ENCODE data around the gene SULT1A4. TPM values are rescaled to one million over a fixed set of nuclear protein-coding genes. Genes with fewer than 3 reads are reported as not detected.
"Not testable (repeated sequence)": the region's sequence is repeated elsewhere in the genome, so short reads cannot be mapped to it uniquely, and the experiment has no call there.

SULT1A4 gene
- 2.5 and 5.4 TPM in 2 replicates for total RNA-seq (2014; rRNA removed; shearing (Covaris generic))

GRCh38 chr16:29459706-29460646 lies at the start of gene SULT1A4:
TSS of gene SULT1A4 (plus strand) at chr16:29459913. CDS start at chr16:29461386, 1,473 bp downstream.
- not testable (repeated sequence) for DNase-seq (ENCODE audit: low spot score)

- not testable (repeated sequence) for DNase-seq (ENCODE audit: low spot score)
Measured at GRCh38 chr16:29423587-29423986, 36.1 kb upstream of the SULT1A4 start.

GRCh38 chr16:29425390-29425789 lies 34.3 kb upstream of the SULT1A4 start:
- DNase-seq (ENCODE audit: low spot score), result not testable (repeated sequence)

GRCh38 chr16:29453754-29454153 lies 6.0 kb upstream of the SULT1A4 start:
- DNase-seq (ENCODE audit: low spot score), result not testable (repeated sequence)

- DNase-seq (ENCODE audit: low spot score), result not testable (repeated sequence)
Measured at GRCh38 chr16:29454269-29454668, 5.4 kb upstream of the SULT1A4 start, which contains the start of the genes BOLA2 and SLX1B. TSS of gene BOLA2 (minus strand) at chr16:29454351. CDS start at chr16:29454253, 98 bp downstream. TSS of gene SLX1B (plus strand) at chr16:29454533.

- not testable (repeated sequence) for DNase-seq (ENCODE audit: low spot score)
Measured at GRCh38 chr16:29454828-29455227, 4.9 kb upstream of the SULT1A4 start.

- DNase-seq (ENCODE audit: low spot score), result not testable (repeated sequence)
Measured at GRCh38 chr16:29457660-29458059, 2.1 kb upstream of the SULT1A4 start.

- DNase-seq (ENCODE audit: low spot score), result not testable (repeated sequence)
Measured at GRCh38 chr16:29460647-29461030, 926 bp downstream of the SULT1A4 start.

- DNase-seq (ENCODE audit: low spot score), result not testable (repeated sequence)
Measured at GRCh38 chr16:29465985-29466824, 6.5 kb downstream of the SULT1A4 start.

- not testable (repeated sequence) for DNase-seq (ENCODE audit: low spot score)
Measured at GRCh38 chr16:29466904-29467303, 7.2 kb downstream of the SULT1A4 start.

- DNase-seq (ENCODE audit: low spot score), result not testable (repeated sequence)
Measured at GRCh38 chr16:29467654-29468366, 8.1 kb downstream of the SULT1A4 start.

GRCh38 chr16:29469660-29470059 lies 9.9 kb downstream of the SULT1A4 start:
- not testable (repeated sequence) for DNase-seq (ENCODE audit: low spot score)

- DNase-seq (ENCODE audit: low spot score), result not testable (repeated sequence)
Measured at GRCh38 chr16:29472065-29472464, 12.4 kb downstream of the SULT1A4 start.

- DNase-seq (ENCODE audit: low spot score), result not testable (repeated sequence)
Measured at GRCh38 chr16:29482276-29482675, 22.6 kb downstream of the SULT1A4 start.

GRCh38 chr16:29506308-29506707 lies 46.6 kb downstream of the SULT1A4 start, which contains the start of gene NPIPB12:
TSS of gene NPIPB12 (minus strand) at chr16:29506408.
- DNase-seq (ENCODE audit: low spot score), result not testable (repeated sequence)

Other genes starting within 250 kb of the SULT1A4 start
- gene NPIPB11, start 53.2 kb upstream of the SULT1A4 start, total RNA-seq (2014; rRNA removed; shearing (Covaris generic)), result 1.3 TPM in 1 of 2 replicates, not detected in the other
- 11.1 and 14.8 TPM in 2 replicates for gene BOLA2, start 5.6 kb upstream of the SULT1A4 start, total RNA-seq (2014; rRNA removed; shearing (Covaris generic))
- 25.2 and 43.6 TPM in 2 replicates for gene SLX1B, start 5.4 kb upstream of the SULT1A4 start, total RNA-seq (2014; rRNA removed; shearing (Covaris generic))
- 1.4 and 2.8 TPM in 2 replicates for gene NPIPB12, start 46.5 kb downstream of the SULT1A4 start, total RNA-seq (2014; rRNA removed; shearing (Covaris generic))
- 0.70 and 2.8 TPM in 2 replicates for gene SPN, start 203.3 kb downstream of the SULT1A4 start, total RNA-seq (2014; rRNA removed; shearing (Covaris generic))
- 0.27 and 0.93 TPM in 2 replicates for gene QPRT, start 219.3 kb downstream of the SULT1A4 start, total RNA-seq (2014; rRNA removed; shearing (Covaris generic))

All from H4 (cell line).